SK-N-SH (cell line): ENCODE data around the gene OBSCN.

Experiments used
- CTCF ChIP-seq: fragments of 200-600 bp; sonication (generic); IDR thresholded peaks from 2 replicates; pipeline ENCODE4 v1.6.1; 2017; ENCODE audit warnings: antibody characterized with exemption, mild to moderate bottlenecking, moderate library complexity
- EP300 ChIP-seq, 2 experiments: IDR thresholded peaks; 2 replicates each; pipeline versions ENCODE4 v1.4.0 to v1.6.1; 2012; ENCODE audit warnings: borderline replicate concordance in 1 of 2, low read depth in 1 of 2, low read length in 1 of 2
- POLR2AphosphoS5 ChIP-seq: IDR thresholded peaks from 2 replicates; pipeline ENCODE4 v1.6.1; 2012; ENCODE audit warnings: low read depth, low read length
- ZBTB33 ChIP-seq: IDR thresholded peaks from 2 replicates; pipeline ENCODE4 v1.4.0; 2012; ENCODE audit warnings: low read depth, borderline replicate concordance

GRCh38 chr1:228370941-228371740, 163.3 kb downstream of the OBSCN start:
- TF ChIP-seq CTCF (no peak), EP300 (IDR thresholded peaks at IDR 0.05; ENCODE audit: borderline replicate concordance in 1 of 2, low read depth in 1 of 2, low read length in 1 of 2) (no peak), POLR2AphosphoS5 (no peak), ZBTB33 (no peak)
